Fibroblast of skin of right quadriceps (primary cell): ENCODE results near the gene IL1RN.

ENCODE experiments used
- DNase-seq: peaks from one replicate; pipeline ENCODE4 v3.0.0-alpha.2; 2013

IL1RN gene

GRCh38 chr2:113175042-113175628 lies 47.7 kb downstream of the IL1RN start:
- DNase-seq = no peak

GRCh38 chr2:113175736-113176695 lies 48.6 kb downstream of the IL1RN start:
- DNase-seq = no peak

GRCh38 chr2:113176696-113177355 lies 49.4 kb downstream of the IL1RN start:
- DNase-seq = no peak

GRCh38 chr2:113178069-113178746 lies 50.8 kb downstream of the IL1RN start:
- no peak for DNase-seq

GRCh38 chr2:113178891-113179290 lies 51.5 kb downstream of the IL1RN start:
- no peak for DNase-seq

- no peak for DNase-seq
Observed at GRCh38 chr2:113179446-113180045, 52.1 kb downstream of the IL1RN start.

GRCh38 chr2:113180131-113180946 lies 52.9 kb downstream of the IL1RN start:
- no peak for DNase-seq

- no peak for DNase-seq
Observed at GRCh38 chr2:113181258-113182051, 54.1 kb downstream of the IL1RN start.

- DNase-seq = no peak
Observed at GRCh38 chr2:113182471-113183260, 55.3 kb downstream of the IL1RN start.

- DNase-seq = no peak
Observed at GRCh38 chr2:113183264-113183663, 55.9 kb downstream of the IL1RN start.
